ENCODE results near the gene ANKRD13D.

Gene ANKRD13D

DNA sequence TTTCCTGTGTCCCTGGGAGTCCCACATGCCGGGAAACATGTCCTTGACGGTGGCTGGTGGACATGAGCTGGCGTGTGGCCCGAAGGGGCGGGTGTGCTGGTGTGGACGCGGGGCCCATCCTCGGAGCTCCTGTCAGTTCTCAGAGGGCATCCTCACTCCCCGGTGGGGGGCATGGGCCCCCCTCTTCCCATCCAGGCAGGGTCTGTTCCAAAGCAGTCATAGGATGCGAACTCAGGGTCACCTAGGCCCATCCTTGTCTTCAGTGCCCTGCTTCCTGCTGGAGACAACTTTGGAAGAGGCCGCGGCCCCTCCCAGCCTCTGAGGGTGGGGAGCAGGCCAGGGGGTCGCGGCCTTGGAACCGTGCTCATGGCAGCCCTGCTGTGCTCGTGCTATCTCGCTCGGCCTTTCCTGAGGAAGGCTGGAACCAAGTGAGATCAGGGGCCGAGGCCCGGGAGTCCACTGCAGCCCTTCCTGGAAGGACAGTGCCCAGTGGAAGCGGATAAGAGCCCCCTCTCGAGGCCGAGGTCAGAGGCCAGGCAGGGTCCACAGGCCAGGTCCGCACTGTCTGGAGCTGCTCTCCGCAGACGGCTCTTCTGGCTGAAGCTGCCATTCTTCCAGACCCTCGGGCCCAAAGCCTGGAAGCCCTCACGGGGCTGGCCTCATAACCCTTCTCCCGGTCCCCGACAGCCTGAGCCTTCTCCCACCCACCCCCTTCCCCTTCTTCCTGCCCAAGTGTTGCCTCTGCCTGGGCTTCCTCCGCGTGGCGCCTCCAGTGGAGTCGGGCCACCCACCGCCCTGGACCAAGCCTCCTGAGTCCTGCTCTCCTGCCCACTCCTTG lies 14.1 kb upstream of the ANKRD13D start:
- DNase-seq, result peak; percentile 63

DNA sequence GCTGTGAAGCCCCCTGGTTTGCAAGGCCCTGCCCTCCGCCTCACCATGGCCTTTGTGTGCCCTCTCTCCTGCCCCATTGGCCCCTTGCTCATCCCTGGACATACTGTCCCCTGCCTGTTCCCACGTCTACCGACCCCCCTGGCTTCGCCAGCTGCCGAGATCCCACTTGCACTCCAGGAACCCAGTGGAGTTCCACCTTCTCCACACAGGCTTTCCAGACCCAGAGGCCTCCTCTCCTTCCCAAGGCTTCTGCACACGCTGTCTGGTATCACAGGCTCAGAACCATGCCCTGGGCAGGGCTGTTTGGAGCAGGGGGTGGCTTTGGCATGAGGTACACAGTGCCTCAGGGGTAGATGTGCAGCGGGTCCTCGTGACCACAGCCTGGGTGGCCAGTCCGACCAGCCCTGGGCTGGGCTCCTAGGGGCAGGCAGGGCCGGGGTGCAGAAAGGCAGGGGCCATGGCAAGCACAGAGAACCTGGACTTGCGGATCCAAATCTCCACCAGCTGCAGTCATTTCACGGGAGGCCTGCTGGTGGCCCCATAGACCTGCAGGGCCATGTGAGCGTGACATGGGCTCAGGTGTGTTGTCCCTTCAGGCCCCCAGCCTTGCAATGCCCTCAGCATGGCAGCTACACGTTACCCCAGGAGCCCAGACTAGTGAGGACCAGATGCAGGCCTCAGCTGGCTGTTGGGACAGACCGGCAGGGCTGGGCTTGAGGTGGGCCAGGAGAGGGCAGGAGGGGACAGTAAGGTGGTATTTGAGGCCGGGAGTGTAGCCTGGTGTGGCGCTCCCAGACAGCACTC lies 13.3 kb upstream of the ANKRD13D start:
- DNase-seq, result peak; percentile 72

DNA sequence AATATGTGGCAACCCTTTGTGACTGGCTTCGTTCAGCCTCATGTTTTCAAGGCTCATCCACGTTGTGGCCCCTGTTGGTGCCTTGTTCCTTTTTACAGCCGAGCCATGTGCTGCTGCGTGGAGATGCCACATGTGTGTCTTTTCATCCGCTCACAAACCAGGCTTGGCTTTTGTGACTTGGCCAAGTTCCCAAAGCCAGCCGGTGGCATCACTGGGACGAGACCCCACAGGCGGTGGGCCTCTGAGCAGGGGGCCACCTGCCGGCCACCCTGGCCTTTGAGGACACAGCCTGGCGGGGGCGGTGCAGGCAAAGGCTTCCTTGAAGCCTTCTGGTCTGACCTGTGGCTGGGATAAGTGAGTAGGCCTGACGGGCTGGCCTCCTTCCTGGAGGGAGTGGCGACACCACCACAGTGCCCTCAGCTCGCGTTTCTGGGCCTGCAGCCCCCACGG lies 12.3 kb upstream of the ANKRD13D start:
- DNase-seq, result peak; percentile 77

DNA sequence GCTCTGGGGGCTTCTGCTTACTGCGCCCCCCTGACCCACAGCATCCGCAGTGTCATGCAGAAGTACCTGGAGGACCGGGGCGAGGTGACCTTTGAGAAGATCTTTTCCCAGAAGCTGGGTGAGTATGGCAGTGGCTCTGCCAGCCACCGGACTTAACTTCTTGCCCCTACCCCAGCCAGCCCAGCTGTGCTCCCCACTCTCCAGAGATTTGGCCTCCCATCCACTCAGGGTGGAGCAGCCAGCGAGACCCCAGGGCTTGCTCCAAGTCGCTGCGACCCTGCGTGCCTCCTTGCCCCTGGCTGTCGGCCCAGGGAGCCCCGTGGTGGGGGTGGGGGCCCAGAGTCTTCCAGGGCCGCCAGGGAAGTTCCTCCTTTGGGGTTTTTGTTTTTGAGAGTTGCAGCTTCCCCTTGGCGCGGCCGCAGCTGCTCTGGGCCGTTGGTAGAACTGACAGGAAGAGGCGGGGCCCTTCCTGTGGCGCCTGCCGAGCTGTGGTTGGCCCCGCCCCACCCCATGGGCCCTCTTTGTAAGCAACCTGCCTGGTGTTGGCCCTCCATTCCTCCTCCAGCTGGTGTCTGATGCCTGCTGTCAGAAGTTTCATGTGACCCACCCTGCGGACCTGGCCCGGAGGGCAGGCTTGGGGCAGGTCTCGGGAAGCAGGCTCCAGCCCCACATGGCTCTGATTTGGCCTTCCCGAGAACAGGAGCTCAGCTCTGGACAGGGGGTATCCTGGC lies 11.7 kb upstream of the ANKRD13D start:
- DNase-seq, result peak; percentile 95

DNA sequence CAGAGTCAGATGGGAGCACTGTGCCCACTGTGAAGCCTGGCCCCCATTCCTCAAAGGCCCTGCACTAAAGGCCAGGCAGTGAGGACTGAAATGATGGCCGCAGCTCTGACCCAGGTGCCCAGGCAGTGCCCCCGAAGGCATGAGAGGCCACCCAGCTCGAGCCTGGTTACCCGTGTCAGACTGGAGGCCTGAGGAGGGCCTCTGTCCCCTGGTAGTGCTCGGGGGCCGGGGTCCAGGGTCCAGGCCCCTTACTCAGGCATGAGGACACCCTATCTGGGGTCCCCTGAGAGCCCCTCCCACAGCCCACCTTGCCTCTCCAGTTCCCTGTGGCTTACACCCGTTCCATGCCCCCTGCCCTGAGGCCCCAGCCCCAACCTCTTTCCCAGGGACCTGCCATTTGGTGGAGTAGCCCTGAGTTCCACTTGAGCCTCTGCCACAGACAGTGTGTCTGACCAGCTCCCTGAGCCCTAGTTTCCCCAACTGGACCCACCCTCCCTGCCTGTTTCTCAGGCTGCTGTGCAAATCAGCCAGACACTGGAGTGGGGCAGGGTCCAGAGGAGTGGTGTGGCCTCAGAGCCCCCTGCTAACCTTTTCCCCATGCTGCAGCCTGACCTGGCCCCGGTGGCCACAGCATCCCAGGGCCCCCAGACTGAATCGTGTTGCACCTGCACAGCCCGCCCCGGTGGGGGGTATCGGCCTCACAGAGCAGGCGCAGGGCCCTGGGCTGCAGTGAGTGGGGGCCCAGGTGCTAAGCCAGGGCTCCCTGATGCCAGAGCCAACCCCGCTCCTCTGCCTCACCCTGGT lies 10.8 kb upstream of the ANKRD13D start:
- DNase-seq, result peak; percentile 62

DNA sequence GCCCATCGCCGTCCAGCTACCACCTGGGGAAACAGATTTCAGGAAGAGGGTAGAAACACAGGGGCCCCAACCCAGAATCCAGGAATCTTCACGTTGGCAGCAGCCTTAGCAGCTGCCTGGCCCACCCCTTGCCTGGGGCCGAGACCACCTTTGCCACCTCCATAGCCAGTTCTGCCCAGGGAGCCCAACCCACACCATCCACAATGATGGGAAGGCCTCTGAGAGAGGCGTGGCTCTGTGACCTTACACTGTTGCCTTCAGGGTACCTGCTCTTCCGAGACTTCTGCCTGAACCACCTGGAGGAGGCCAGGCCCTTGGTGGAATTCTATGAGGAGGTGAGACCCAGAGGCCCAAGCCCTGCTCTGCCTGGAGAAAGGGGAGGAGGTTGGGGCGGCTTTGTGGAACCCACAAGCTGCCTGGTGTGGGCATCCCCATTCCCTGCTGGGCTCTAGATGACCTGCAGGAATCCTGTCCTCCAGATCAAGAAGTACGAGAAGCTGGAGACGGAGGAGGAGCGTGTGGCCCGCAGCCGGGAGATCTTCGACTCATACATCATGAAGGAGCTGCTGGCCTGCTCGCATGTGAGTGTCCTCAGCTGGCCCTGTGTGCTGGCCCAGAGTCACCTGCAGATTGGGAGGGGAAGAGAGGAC lies 10.0 kb upstream of the ANKRD13D start:
- DNase-seq, result peak; percentile 59

DNA sequence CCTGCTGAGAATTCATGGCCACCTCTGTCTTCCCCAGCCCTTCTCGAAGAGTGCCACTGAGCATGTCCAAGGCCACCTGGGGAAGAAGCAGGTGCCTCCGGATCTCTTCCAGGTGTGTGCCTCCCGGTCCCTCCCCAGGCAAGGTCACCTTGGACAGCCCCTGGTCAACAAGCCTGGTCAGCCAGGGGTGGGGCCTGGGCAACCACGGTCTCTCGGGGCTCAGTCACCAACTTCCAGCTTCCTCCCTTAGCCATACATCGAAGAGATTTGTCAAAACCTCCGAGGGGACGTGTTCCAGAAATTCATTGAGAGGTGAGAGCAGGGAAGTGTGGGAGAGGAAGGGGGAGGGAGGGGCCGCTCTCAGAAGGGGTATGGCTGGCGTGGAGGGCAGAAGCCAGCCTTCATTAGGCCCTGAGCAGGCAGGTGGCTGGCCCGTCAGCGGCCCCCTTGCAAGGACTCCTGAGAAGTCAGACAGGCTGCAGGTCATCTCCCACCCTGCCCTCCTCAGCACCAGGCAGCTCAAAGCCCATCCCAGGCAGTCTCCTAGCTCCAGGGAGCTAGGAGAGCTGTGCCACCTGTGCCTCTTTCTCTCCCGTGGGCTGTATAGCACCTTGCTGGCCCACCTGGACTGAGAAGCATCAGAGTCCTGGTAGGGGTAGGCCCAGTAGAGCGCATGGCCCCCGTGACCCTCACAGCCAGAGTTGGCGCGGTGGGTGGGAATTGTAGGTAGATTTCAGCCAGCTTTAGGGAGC lies 9.3 kb upstream of the ANKRD13D start:
- DNase-seq, result peak; percentile 43

DNA sequence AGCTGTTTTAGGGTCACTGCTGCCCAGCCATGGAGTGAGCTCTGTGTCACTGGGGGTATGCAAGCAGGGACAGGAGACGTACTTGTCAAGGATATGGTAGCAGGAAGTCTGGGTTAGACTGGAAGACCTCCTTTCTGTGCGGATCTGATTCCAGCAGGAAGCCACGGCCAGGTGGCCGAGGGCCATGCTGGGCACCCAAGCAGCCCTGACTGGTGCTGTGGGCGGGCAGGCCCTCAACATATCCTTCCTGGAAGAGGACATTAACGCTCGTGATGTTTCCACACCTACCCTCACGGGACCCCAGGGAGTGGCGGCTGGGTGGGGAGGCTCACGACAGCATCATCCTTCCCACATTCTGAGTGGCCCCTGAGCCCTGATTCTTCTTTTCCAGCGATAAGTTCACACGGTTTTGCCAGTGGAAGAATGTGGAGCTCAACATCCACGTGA lies 8.7 kb upstream of the ANKRD13D start:
- DNase-seq, result peak; percentile 55

DNA sequence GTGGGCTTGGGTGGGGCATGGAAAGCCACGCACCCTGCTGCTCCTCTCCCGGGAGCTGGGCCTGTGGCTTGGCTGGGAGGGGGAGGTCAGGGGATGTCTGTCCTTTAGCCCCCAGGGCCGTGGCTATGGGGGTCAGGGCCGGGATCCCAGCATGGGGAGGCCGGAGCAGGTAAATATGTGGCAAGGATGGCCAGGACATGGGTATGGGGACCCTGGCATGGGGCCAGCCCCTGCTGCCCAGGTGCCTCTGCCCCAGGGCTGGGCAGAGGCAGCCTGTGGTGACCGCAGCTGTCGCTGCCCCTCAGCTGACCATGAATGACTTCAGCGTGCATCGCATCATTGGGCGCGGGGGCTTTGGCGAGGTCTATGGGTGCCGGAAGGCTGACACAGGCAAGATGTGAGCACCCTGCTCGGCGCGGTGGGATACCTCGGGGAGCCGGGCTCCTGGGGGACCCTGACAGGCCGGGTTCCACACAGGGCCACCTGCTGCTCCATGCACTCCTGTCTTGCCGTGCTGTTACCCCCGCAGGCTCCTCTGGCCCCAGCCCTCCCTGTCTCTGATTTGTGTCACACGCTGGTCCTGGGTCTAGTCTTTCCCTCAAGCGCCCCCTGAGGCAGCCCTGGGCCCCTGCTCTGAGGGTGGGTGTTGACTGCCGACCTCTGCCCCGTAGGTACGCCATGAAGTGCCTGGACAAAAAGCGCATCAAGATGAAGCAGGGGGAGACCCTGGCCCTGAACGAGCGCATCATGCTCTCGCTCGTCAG lies 8.1 kb upstream of the ANKRD13D start:
- DNase-seq, result peak; percentile 57

DNA sequence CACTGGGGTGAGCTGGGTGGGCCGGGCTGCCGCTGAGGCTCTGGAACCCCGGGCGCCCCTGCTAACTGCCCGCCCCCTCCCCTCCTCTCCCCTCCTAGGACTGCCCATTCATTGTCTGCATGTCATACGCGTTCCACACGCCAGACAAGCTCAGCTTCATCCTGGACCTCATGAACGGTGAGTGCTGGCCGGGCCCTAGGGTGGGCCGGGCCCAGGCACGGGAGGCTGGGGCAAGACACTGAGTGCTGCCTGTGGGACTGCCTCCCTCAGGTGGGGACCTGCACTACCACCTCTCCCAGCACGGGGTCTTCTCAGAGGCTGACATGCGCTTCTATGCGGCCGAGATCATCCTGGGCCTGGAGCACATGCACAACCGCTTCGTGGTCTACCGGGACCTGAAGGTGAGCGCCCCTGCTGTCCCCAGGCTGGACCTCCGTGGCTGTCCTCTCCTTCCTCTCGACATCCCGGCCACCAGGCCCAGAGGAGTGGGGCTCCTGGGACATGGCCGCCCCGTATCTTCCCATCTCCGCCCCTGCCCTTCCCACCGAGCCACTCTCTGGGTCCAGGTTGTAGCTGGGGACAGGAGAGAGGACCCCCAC lies 7.5 kb upstream of the ANKRD13D start:
- peak; percentile 54 for DNase-seq

DNA sequence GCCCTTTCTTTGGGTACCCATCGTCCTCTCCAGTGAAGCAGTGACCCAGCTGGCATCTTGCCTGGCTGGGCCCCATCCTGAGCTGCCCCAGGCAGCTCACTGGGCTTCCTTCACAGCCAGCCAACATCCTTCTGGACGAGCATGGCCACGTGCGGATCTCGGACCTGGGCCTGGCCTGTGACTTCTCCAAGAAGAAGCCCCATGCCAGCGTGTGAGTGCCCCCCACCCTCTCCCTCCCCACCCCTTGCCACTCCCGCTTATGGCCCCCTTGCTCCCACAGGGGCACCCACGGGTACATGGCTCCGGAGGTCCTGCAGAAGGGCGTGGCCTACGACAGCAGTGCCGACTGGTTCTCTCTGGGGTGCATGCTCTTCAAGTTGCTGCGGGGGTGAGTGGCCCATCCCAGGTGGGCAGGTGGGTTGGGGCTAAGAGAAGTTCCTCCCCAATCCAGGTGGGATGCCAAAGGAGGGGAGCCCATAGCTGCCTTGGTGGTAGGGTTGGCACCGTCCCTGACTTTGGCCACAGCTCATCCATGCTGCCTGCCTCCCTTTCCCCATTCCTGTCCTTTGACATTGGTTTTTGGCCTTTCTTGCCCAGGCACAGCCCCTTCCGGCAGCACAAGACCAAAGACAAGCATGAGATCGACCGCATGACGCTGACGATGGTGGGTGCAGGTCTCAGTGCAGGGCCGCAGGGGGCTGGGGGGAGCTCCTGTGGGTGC lies 6.8 kb upstream of the ANKRD13D start:
- DNase-seq, result peak; percentile 56

DNA sequence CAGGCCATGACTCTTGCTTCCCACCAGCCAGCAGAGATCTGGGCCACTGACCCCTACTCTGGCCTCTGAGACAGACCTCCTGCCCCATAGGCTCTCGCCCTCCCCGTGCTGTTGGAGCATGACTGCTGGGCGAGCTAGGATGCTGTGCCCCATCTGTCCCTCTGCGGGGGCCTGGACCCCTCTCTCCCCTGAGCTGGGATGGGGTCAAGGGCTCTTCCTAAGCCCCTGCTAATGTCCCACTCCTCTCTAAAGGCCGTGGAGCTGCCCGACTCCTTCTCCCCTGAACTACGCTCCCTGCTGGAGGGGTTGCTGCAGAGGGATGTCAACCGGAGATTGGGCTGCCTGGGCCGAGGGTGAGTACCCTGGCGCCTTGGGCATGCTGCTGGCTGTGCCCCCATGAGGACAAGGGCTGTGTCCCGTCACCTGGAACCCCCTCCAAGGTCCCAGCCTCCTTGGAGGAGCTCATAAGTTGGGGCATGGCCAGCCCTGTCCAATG lies 6.2 kb upstream of the ANKRD13D start:
- no peak for DNase-seq

DNA sequence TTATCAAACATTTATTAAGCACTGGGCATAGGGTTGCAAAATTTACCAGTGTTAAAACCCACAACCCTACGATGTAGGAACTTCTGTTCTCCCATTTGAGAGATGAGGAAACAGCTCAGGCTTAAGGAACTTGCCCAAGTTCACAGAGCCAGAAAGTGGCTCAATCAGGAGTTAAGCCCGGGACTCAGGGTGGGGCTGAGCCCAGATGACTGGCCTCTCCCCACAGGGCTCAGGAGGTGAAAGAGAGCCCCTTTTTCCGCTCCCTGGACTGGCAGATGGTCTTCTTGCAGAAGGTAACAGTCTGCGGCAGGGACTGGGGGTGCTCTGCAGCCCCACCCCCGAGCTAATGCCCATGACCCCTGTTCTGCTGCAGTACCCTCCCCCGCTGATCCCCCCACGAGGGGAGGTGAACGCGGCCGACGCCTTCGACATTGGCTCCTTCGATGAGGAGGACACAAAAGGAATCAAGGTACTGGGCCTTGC lies 5.6 kb upstream of the ANKRD13D start:
- no peak for DNase-seq

DNA sequence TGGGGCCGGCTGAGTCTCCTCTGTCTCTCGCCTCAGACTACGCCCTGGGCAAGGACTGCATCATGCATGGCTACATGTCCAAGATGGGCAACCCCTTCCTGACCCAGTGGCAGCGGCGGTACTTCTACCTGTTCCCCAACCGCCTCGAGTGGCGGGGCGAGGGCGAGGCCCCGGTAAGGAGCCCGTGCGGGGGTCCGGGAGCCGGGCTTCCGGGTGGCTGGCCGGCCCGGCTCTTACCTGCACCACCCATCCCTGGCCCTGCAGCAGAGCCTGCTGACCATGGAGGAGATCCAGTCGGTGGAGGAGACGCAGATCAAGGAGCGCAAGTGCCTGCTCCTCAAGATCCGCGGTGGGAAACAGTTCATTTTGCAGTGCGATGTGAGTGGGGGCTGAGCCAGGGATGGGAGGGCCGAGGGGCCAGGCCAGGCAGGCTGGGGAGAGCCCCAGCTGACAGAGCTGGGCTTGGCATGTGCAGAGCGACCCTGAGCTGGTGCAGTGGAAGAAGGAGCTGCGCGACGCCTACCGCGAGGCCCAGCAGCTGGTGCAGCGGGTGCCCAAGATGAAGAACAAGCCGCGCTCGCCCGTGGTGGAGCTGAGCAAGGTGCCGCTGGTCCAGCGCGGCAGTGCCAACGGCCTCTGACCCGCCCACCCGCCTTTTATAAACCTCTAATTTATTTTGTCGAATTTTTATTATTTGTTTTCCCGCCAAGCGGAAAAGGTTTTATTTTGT lies 4.1 kb upstream of the ANKRD13D start:
- DNase-seq, result no peak

DNA sequence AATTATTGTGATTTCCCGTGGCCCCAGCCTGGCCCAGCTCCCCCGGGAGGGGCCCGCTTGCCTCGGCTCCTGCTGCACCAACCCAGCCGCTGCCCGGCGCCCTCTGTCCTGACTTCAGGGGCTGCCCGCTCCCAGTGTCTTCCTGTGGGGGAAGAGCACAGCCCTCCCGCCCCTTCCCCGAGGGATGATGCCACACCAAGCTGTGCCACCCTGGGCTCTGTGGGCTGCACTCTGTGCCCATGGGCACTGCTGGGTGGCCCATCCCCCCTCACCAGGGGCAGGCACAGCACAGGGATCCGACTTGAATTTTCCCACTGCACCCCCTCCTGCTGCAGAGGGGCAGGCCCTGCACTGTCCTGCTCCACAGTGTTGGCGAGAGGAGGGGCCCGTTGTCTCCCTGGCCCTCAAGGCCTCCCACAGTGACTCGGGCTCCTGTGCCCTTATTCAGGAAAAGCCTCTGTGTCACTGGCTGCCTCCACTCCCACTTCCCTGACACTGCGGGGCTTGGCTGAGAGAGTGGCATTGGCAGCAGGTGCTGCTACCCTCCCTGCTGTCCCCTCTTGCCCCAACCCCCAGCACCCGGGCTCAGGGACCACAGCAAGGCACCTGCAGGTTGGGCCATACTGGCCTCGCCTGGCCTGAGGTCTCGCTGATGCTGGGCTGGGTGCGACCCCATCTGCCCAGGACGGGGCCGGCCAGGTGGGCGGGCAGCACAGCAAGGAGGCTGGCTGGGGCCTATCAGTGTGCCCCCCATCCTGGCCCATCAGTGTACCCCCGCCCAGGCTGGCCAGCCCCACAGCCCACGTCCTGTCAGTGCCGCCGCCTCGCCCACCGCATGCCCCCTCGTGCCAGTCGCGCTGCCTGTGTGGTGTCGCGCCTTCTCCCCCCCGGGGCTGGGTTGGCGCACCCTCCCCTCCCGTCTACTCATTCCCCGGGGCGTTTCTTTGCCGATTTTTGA lies 3.3 kb upstream of the ANKRD13D start:
- DNase-seq, result no peak

DNA sequence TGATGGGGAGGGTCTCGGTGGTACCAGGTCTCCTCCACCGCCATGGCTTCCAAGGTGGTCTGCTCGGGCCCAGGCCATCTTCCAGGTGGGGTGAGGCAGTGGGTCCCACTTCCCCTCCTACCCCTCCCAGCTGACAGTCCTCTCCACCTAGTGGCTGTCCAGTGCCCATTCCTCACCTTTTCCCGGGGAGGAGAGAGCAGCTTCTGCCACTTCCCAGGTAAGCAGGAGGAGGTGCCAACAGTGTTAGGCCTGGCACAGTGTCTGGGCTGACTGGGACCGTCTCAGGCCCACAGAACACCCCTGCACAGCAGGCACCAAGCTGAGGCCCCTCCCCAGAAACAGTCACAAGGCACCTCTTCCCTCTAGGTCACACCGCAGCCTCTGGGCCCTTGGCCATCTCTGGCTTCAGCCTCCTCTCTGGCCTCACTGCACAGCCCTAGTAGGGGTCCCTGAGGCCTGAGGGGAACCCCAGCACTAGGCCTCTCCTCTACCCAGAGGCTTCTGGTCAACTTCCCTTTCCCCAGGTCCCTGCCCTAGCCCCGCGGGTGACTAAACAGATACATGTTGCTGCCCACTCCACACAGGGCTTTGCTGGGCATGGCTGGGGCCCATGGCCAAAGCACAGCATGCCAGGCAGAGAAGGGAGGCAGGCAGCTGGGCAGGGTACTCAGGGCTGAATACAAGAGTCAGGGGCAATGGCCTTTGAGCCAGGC lies 2.3 kb upstream of the ANKRD13D start:
- no peak for DNase-seq
